Fibroblast of skin of abdomen (primary cell): ENCODE data around the gene BUD31.
"Not testable (repeated sequence)": the region's sequence is repeated elsewhere in the genome, so short reads cannot be mapped to it uniquely, and the experiment has no call there.

Experiments
- DNase-seq: peaks from one replicate; pipeline ENCODE4 v3.0.0-alpha.2; 2013

BUD31 gene

GRCh38 chr7:99399597-99399996 is 9.2 kb upstream of the BUD31 start:
- DNase-seq: no peak

GRCh38 chr7:99402854-99403253 is 5.9 kb upstream of the BUD31 start:
- no peak for DNase-seq

GRCh38 chr7:99403764-99404163 is 5.0 kb upstream of the BUD31 start:
- DNase-seq: no peak

GRCh38 chr7:99404235-99404976 is 4.4 kb upstream of the BUD31 start:
- DNase-seq: no peak

- DNase-seq: no peak
Measured at GRCh38 chr7:99404977-99405320, 3.8 kb upstream of the BUD31 start.

- DNase-seq: no peak
Measured at GRCh38 chr7:99406557-99406956, 2.2 kb upstream of the BUD31 start.

GRCh38 chr7:99407872-99408378 is 844 bp upstream of the BUD31 start:
- peak; percentile 82 for DNase-seq

GRCh38 chr7:99409192-99409572 is 413 bp downstream of the BUD31 start:
- no peak for DNase-seq

GRCh38 chr7:99409806-99410205 is 1.0 kb downstream of the BUD31 start:
- no peak for DNase-seq

GRCh38 chr7:99410635-99411034 is 1.9 kb downstream of the BUD31 start:
- no peak for DNase-seq

GRCh38 chr7:99415513-99416127 is 6.9 kb downstream of the BUD31 start:
- peak; percentile 47 for DNase-seq

GRCh38 chr7:99418260-99418659 is 9.5 kb downstream of the BUD31 start:
- no peak for DNase-seq

- no peak for DNase-seq
Measured at GRCh38 chr7:99419323-99420021, 10.7 kb downstream of the BUD31 start.

- DNase-seq: no peak
Measured at GRCh38 chr7:99420213-99420612, 11.4 kb downstream of the BUD31 start.

- DNase-seq: no peak
Measured at GRCh38 chr7:99420986-99421385, 12.2 kb downstream of the BUD31 start.

- no peak for DNase-seq
Measured at GRCh38 chr7:99422186-99422585, 13.4 kb downstream of the BUD31 start.

GRCh38 chr7:99422625-99423024 is 13.9 kb downstream of the BUD31 start:
- DNase-seq: no peak

GRCh38 chr7:99424932-99425730 is 16.4 kb downstream of the BUD31 start:
- DNase-seq: no peak

- no peak for DNase-seq
Measured at GRCh38 chr7:99428972-99429566, 20.3 kb downstream of the BUD31 start.

GRCh38 chr7:99429756-99430155 is 21.0 kb downstream of the BUD31 start:
- no peak for DNase-seq

GRCh38 chr7:99431756-99432540 is 23.2 kb downstream of the BUD31 start:
- not testable (repeated sequence) for DNase-seq

- DNase-seq: no peak
Measured at GRCh38 chr7:99433158-99433557, 24.4 kb downstream of the BUD31 start.
